SK-N-SH (cell line): ENCODE data around the gene OR5K3. TPM values are rescaled to one million over a fixed set of nuclear protein-coding genes. Genes with fewer than 3 reads are reported as not detected.

Source experiments
- CTCF ChIA-PET: fragments of 300-600, 350-600 bp; formaldehyde crosslinking; extraction: SDS; loops from one replicate; lab custom pipeline; 2021; lab: Yijun Ruan, JAX
- POLR2A ChIA-PET: fragments of 350-600 bp; sonication (Branson Sonifier 250); formaldehyde crosslinking; extraction: SDS; loops from one replicate; lab custom pipeline; 2020; ENCODE audit warnings: antibody characterized with exemption, inconsistent platforms; lab: Yijun Ruan, JAX
- DNase-seq: peaks from one replicate; pipeline ENCODE4 v3.0.0; 2012
- H2AFZ ChIP-seq: fragments of 200-600 bp; sonication (generic); 2 replicates; pipeline ENCODE4 v1.8.1; 2016; ENCODE audit warnings: antibody characterized with exemption, mild to moderate bottlenecking, low read depth
- H3F3A ChIP-seq: fragments of 200-600 bp; sonication (generic); replicated peaks from 2 replicates; pipeline ENCODE3; 2016; ENCODE audit warnings: antibody characterized with exemption, mild to moderate bottlenecking; ENCODE audit not compliant: insufficient read depth
- H3K27ac ChIP-seq, 2 experiments: fragments of 200-500 bp in 1 of 2; fragments of 200-600 bp in 1 of 2; sonication (Bioruptor generic) in 1 of 2; sonication (generic), shearing (Covaris generic) in 1 of 2; 2 replicates each; pipeline versions ENCODE4 v1.5.1 to v1.6.1; 2014 to 2016; ENCODE audit warnings: low read depth in 2 of 2, inconsistent platforms in 1 of 2, low read length in 1 of 2, mild to moderate bottlenecking in 1 of 2, mixed read lengths in 1 of 2
- H3K27me3 ChIP-seq: fragments of 200-600 bp; sonication (generic), shearing (Covaris generic); 2 replicates; pipeline ENCODE4 v1.6.1; 2016; ENCODE audit warnings: mixed run types; ENCODE audit not compliant: insufficient read depth
- H3K36me3 ChIP-seq, 2 experiments: fragments of 200-500 bp in 1 of 2; fragments of 200-600 bp in 1 of 2; sonication (Bioruptor generic) in 1 of 2; sonication (generic) in 1 of 2; replicated peaks in 1 of 2; 2 replicates each; pipeline versions ENCODE3 to v1.5.1; 2014 to 2016; ENCODE audit warnings: low read length in 1 of 2, mild to moderate bottlenecking in 1 of 2; ENCODE audit not compliant: insufficient read depth in 2 of 2, control insufficient read depth in 1 of 2
- H3K4me1 ChIP-seq, 2 experiments: fragments of 200-500 bp in 1 of 2; fragments of 200-600 bp in 1 of 2; sonication (Bioruptor generic) in 1 of 2; sonication (generic), shearing (Covaris generic) in 1 of 2; 2 replicates each; pipeline versions ENCODE4 v1.5.1 to v1.6.1; 2014 to 2016; ENCODE audit warnings: low read depth in 1 of 2, low read length in 1 of 2, mixed run types in 1 of 2; ENCODE audit not compliant: insufficient read depth in 2 of 2, control insufficient read depth in 1 of 2
- H3K4me2 ChIP-seq: fragments of 200-600 bp; sonication (generic), shearing (Covaris generic); 2 replicates; pipeline ENCODE4 v1.6.1; 2017; ENCODE audit warnings: mixed run types
- H3K4me3 ChIP-seq, 2 experiments: fragments of 200-500 bp in 1 of 2; fragments of 200-600 bp in 1 of 2; sonication (Bioruptor generic) in 1 of 2; sonication (generic), shearing (Covaris generic) in 1 of 2; 2 replicates each; pipeline versions ENCODE4 v1.5.1 to v1.8.1; 2014 to 2016; ENCODE audit warnings: low read depth in 2 of 2, inconsistent platforms in 1 of 2, low read length in 1 of 2, mild to moderate bottlenecking in 1 of 2, mixed read lengths in 1 of 2, moderate library complexity in 1 of 2
- H3K79me2 ChIP-seq: fragments of 200-600 bp; sonication (generic); 2 replicates; pipeline ENCODE4 v1.8.1; 2017; ENCODE audit warnings: mild to moderate bottlenecking; ENCODE audit not compliant: insufficient read depth
- H3K9ac ChIP-seq: fragments of 200-600 bp; sonication (generic); 2 replicates; pipeline ENCODE4 v1.6.1; 2017; ENCODE audit warnings: mixed run types
- H3K9me2 ChIP-seq: fragments of 200-600 bp; sonication (generic); 2 replicates; pipeline ENCODE4 v1.6.1; 2017; ENCODE audit warnings: mixed run types
- H3K9me3 ChIP-seq: fragments of 200-600 bp; sonication (generic); 2 replicates; pipeline ENCODE4 v1.6.1; 2017; ENCODE audit warnings: mixed run types, mild to moderate bottlenecking, moderate library complexity
- H4K20me1 ChIP-seq: fragments of 200-600 bp; sonication (generic); 2 replicates; pipeline ENCODE4 v1.6.1; 2017; ENCODE audit warnings: mild to moderate bottlenecking, mixed run types; ENCODE audit not compliant: insufficient read depth
- CHD2 ChIP-seq: fragments of 150-350 bp; IDR thresholded peaks from 2 replicates; pipeline ENCODE4 v1.6.1; 2018; ENCODE audit warnings: low read length; ENCODE audit not compliant: partially characterized antibody
- CTCF ChIP-seq: fragments of 200-600 bp; sonication (generic); IDR thresholded peaks from 2 replicates; pipeline ENCODE4 v1.6.1; 2017; ENCODE audit warnings: antibody characterized with exemption, mild to moderate bottlenecking, moderate library complexity
- EZH2phosphoT487 ChIP-seq: fragments of 200-600 bp; sonication (generic); IDR thresholded peaks from 2 replicates; pipeline ENCODE4 v1.6.1; 2017; ENCODE audit warnings: low read depth, mixed run types, mild to moderate bottlenecking, antibody characterized with exemption, moderate library complexity, borderline replicate concordance
- FOXJ3 ChIP-seq: sonication (generic); formaldehyde crosslinking; IDR thresholded peaks from 2 replicates; pipeline ENCODE4 v1.5.1; 2020; ENCODE audit warnings: mild to moderate bottlenecking, missing genetic modification reagents
- GATA2 ChIP-seq: sonication (generic); formaldehyde crosslinking; IDR thresholded peaks from 2 replicates; pipeline ENCODE4 v1.5.0; 2020; ENCODE audit warnings: mild to moderate bottlenecking, missing genetic modification reagents
- JUND ChIP-seq: IDR thresholded peaks from 2 replicates; pipeline ENCODE4 v1.4.0; 2012
- MEF2A ChIP-seq: IDR thresholded peaks from 2 replicates; pipeline ENCODE4 v1.4.0; 2012; ENCODE audit warnings: low read depth, borderline replicate concordance
- MXI1 ChIP-seq: IDR thresholded peaks from 2 replicates; pipeline ENCODE4 v1.6.1; 2012; ENCODE audit warnings: mild to moderate bottlenecking, low read depth, low read length, improper control_type of control experiment
- NFIC ChIP-seq: IDR thresholded peaks from 2 replicates; pipeline ENCODE4 v1.4.0; 2012; ENCODE audit warnings: borderline replicate concordance
- NRF1 ChIP-seq: IDR thresholded peaks from 2 replicates; pipeline ENCODE4 v1.6.1; 2012; ENCODE audit warnings: low read depth, mild to moderate bottlenecking, low read length
- POLR2AphosphoS5 ChIP-seq: IDR thresholded peaks from 2 replicates; pipeline ENCODE4 v1.6.1; 2012; ENCODE audit warnings: low read depth, low read length
- RAD21 ChIP-seq: IDR thresholded peaks from 2 replicates; pipeline ENCODE4 v1.6.1; 2012; ENCODE audit warnings: mild to moderate bottlenecking, low read length
- RCOR1 ChIP-seq: fragments of 150-350 bp; IDR thresholded peaks from 2 replicates; pipeline ENCODE4 v1.6.1; 2017; ENCODE audit warnings: antibody characterized with exemption, low read length
- RFX5 ChIP-seq: IDR thresholded peaks from 2 replicates; pipeline ENCODE4 v1.6.1; 2012; ENCODE audit warnings: mild to moderate bottlenecking, improper control_type of control experiment, low read length
- SMC3 ChIP-seq: IDR thresholded peaks from 2 replicates; pipeline ENCODE4 v1.6.1; 2012; ENCODE audit warnings: low read depth, low read length, improper control_type of control experiment
- TEAD4 ChIP-seq: IDR thresholded peaks from 2 replicates; pipeline ENCODE4 v1.4.0; 2012; ENCODE audit warnings: mild to moderate bottlenecking, borderline replicate concordance; ENCODE audit not compliant: insufficient read depth
- USF1 ChIP-seq: IDR thresholded peaks from 2 replicates; pipeline ENCODE4 v1.4.0; 2012; ENCODE audit warnings: low read depth, borderline replicate concordance
- YY1 ChIP-seq: IDR thresholded peaks from 2 replicates; pipeline ENCODE4 v1.4.0; 2012; ENCODE audit warnings: low read depth, mild to moderate bottlenecking
- WGBS: methylation state at CpG from one replicate; pipeline ENCODE4 v1.1.6; 2017; ENCODE audit warnings: low lambda C conversion rate; 5-methylcytosine and 5-hydroxymethylcytosine counted together
- polyA plus RNA-seq, 3 experiments: library from polyadenylated mRNA; depleted of rRNA; stranded (reverse); fragments of >200 nt; gene quantifications; 2 replicates each; pipeline ENCODE4 v1.2.3, GENCODE V29; 2012
- TF ChIP-seq, protein P1 (sequence below): fragments of 150-350 bp; IDR thresholded peaks from 2 replicates; pipeline ENCODE4 v1.6.1; 2017; ENCODE audit warnings: antibody characterized with exemption, low read length, low read depth, borderline replicate concordance

The OR5K3 gene
- polyA plus RNA-seq, 1 of the 3 experiments (the other 2 are of a cell fraction) = not detected

DNA sequence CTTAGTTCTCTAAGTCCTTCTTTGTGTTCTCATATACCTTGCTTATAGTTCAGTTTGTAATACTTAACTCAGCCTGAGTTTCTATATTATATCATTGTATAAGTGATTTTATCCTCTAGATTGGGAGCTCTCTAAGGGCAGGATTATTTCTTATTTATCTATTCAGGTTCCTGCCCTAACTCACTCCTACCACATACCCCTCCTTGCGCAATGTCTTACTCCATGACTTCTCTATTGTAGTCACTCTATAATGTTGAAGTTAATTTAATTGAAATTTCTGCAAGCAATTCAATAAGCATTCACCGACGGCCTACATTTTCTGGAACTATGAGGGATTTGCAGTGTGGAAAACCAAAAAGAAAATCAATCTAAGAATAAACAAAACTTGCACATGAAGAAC, 40.4 kb upstream of the OR5K3 start:
- H3K9me3 ChIP-seq = no peaks in the 10 kb centered on the region
- H3K27ac ChIP-seq = no peak overlapping the region
- H3K9ac ChIP-seq = no peak overlapping the region
- no peak overlapping the region for H2AFZ ChIP-seq
- H3K4me3 ChIP-seq = no peak overlapping the region
- H3K79me2 ChIP-seq = no peaks in the 10 kb centered on the region
- TF ChIP-seq RFX5 = no peak
- no peak overlapping the region for H3K4me2 ChIP-seq
- H4K20me1 ChIP-seq = no peaks in the 10 kb centered on the region
- POLR2A ChIA-PET = no interaction called here
- 14% methylated on average over 3 of the region's 3 CpGs for WGBS
- no peaks in the 10 kb centered on the region for H3F3A ChIP-seq
- H3K9me2 ChIP-seq = no peaks in the 10 kb centered on the region
- H3K4me1 ChIP-seq = no peaks in the 10 kb centered on the region
- CTCF ChIA-PET = no interaction called here
- H3K27me3 ChIP-seq = no peaks in the 10 kb centered on the region
- no peaks in the 10 kb centered on the region for H3K36me3 ChIP-seq
- no peak for DNase-seq

GRCh38 chr3:98353554-98353953, 36.9 kb upstream of the OR5K3 start, which contains the start of gene OR5K4:
OR5K4 (plus strand) TSS chr3:98353854; CDS start chr3:98353854, 0 bp downstream.
- Histone ChIP-seq H4K20me1 (no peaks in the 10 kb centered on the region), H3K36me3 (no peaks in the 10 kb centered on the region), H3K4me3 (no peak within 1 kb of the TSS), H3K27me3 (no peaks in the 10 kb centered on the region), H3K27ac (no peak within 1 kb of the TSS), H3K4me1 (no peaks in the 10 kb centered on the region), H3K9me2 (no peaks in the 10 kb centered on the region), H3F3A (no peaks in the 10 kb centered on the region), H3K4me2 (no peak within 1 kb of the TSS), H3K79me2 (no peaks in the 10 kb centered on the region), H3K9ac (no peak within 1 kb of the TSS), H3K9me3 (no peaks in the 10 kb centered on the region), H2AFZ (no peak within 1 kb of the TSS)
- TF ChIP-seq TEAD4 (no peak), CTCF (no peak), GATA2 (no peak), POLR2AphosphoS5 (no peak), NRF1 (no peak), RAD21 (no peak), NFIC (no peak), RCOR1 (no peak), USF1 (no peak), MEF2A (no peak), MXI1 (no peak), EZH2phosphoT487 (no peak), RFX5 (no peak), FOXJ3 (no peak), JUND (no peak), SMC3 (no peak), YY1 (no peak), CHD2 (no peak)
- TF ChIP-seq, protein P1, sequence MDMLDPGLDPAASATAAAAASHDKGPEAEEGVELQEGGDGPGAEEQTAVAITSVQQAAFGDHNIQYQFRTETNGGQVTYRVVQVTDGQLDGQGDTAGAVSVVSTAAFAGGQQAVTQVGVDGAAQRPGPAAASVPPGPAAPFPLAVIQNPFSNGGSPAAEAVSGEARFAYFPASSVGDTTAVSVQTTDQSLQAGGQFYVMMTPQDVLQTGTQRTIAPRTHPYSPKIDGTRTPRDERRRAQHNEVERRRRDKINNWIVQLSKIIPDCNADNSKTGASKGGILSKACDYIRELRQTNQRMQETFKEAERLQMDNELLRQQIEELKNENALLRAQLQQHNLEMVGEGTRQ = no peak
- ChIA-PET POLR2A (no interaction called here), CTCF (interaction anchor here (1.1 to 1.7 kb wide), 2 partner anchors 8 to 314 kb away, joined by 3 to 7 read pairs; no protein-coding TSS in a partner anchor)
- WGBS = 6% methylated on average over 2 of the region's 2 CpGs
- no peak for DNase-seq
